GM12875 (cell line): ENCODE data around the gene SERPINA5.

Experiments
- H3K4me3 ChIP-seq: one replicate; pipeline ENCODE4 v1.5.1; 2011; ENCODE audit warnings: low read depth, low read length, control low read depth
- CTCF ChIP-seq: IDR thresholded peaks from 2 replicates; pipeline ENCODE4 v1.5.1; 2011; ENCODE audit warnings: low read depth, mild to moderate bottlenecking, control low read depth, inconsistent platforms, low read length, moderate library complexity, borderline replicate concordance; ENCODE audit not compliant: insufficient read depth

SERPINA5 gene

GRCh38 chr14:94623856-94624499, 42.8 kb downstream of the SERPINA5 start:
- H3K4me3 ChIP-seq = no peak overlapping the region
- TF ChIP-seq CTCF = no peak

- TF ChIP-seq CTCF = no peak
- no peak overlapping the region for H3K4me3 ChIP-seq
Measured at GRCh38 chr14:94624537-94625352, 43.5 kb downstream of the SERPINA5 start.

- H3K4me3 ChIP-seq = no peak overlapping the region
- no peak for TF ChIP-seq CTCF
Measured at GRCh38 chr14:94625353-94625635, 44.1 kb downstream of the SERPINA5 start.

GRCh38 chr14:94628578-94628977, 47.4 kb downstream of the SERPINA5 start:
- TF ChIP-seq CTCF = no peak
- no peak overlapping the region for H3K4me3 ChIP-seq

- no peak for TF ChIP-seq CTCF
- no peak overlapping the region for H3K4me3 ChIP-seq
Measured at GRCh38 chr14:94630396-94630795, 49.2 kb downstream of the SERPINA5 start.

GRCh38 chr14:94631050-94631449, 49.8 kb downstream of the SERPINA5 start:
- no peak overlapping the region for H3K4me3 ChIP-seq
- TF ChIP-seq CTCF = no peak

GRCh38 chr14:94631536-94632304, 50.5 kb downstream of the SERPINA5 start:
- no peak for TF ChIP-seq CTCF
- no peak overlapping the region for H3K4me3 ChIP-seq
